ELF-1 (cell line): ENCODE results near the gene ADD2.
"Not testable (repeated sequence)": the region's sequence is repeated elsewhere in the genome, so short reads cannot be mapped to it uniquely, and the experiment has no call there.

Source experiments
- DNase-seq: peaks from one replicate; pipeline ENCODE4 v3.0.0-alpha.2; 2016; ENCODE audit warnings: low read depth, low spot score

The ADD2 gene

DNA sequence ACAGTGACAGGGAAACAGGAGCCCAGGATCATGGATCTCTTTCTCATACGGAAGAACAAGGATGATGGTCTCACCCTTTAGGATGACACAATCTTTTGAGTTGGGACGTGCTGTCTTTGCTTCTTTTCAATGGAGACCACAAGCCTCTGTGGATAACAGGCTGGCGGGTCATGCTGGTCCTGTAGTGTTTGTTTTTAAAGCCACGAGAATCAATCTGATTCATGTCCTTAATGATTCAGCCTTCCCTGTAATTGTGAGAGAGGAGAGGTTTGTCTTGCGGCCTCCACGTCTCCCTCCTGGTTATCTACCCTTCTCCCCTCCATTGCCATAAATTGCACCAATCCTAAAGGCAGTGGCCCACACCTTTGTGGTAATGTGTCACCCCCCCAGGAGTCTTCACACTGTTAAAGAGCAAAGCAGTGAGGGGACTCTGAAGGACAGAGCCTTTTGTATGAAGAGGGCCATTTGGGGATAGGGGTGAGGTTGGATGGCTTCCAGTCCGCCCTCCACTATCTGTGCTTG, 126.7 kb downstream of the ADD2 start:
- DNase-seq: no peak

DNA sequence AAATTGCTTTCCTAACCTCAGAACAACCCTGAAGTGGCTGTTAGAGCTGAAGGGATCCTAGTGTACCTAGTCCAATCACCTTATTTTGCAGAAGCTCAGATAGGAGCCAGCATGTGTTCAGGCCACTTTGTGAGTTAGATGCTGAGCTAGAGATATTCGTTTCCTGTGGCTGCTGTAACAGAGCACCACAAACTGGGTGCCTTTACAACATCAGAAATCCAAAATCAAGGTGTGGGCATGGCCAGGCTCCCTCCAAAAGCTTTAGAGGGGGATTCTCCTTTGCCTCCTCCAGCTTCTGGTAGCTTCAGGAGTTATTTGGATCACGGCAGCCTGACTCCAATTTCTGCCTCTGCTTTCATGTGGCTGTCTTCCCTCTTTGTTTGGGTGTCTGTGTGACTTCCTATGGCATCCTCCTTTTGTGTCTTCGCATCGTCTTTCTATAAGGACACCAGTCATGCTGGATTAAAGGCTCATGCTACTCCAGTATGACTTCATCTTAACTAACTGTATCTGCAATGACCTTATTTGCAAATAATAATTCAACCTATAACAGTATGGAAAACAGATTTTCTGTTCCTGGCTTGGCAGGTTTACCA, 128.1 kb downstream of the ADD2 start:
- DNase-seq: no peak

DNA sequence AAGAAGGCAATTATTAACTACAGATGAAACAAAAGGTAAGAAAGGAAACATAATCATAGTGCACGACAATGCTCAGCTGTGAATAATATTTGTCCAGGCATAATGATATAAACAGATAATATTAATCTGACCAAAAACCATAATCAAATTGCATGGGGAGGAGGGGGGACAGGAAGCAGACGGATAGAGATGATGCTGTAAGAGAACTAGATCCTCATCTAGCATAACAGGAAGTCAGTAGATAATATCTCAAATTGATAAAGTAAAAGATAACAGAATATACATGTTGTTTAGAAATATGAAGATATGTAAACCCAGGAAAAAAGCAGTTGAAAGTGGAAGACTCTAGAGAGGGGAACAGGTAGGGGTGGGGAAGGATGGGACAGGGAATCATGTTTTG, 129.4 kb downstream of the ADD2 start:
- no peak for DNase-seq

DNA sequence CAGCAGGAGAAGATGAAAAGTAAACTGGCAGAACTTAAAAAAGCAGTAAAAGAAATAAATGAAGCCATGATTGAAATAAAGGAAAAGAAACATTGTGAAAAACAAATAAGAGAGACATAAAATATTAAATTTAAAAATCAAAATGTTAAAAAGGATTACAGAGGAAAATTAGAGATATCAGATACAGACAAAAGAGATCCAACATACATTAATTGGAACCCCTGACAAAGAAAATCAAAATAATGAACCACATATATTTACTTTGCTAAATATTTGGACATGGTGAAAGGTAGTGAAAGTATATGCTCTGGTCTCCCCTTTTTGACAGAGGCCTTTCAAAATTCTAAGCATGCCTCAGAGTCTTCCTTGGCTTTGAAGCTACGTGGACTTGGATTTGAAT, 134.5 kb downstream of the ADD2 start:
- no peak for DNase-seq

- DNase-seq: no peak
Measured at GRCh38 chr2:70632966-70633365, 135.0 kb downstream of the ADD2 start.

GRCh38 chr2:70632388-70632787, 135.6 kb downstream of the ADD2 start:
- DNase-seq: no peak

DNA sequence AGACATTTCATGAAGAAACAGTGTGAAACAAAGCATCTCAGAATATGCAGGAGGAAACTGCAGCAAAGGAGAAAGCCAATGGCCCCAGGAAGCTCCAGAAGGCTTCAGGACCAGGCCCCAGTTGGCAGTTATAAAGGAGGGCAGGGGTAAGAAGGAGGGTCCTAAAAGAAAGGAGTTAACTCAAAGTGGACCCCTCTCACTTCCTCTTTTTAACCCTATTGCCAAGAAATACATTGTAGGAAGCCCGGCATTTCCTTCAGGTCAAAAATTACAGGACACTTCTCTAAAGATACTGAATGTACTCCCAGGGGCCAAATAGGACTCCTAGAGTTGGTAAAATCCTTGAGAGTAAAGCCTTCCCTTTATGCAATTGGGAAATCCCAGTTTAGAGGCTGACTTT, 137.2 kb downstream of the ADD2 start:
- DNase-seq: no peak

DNA sequence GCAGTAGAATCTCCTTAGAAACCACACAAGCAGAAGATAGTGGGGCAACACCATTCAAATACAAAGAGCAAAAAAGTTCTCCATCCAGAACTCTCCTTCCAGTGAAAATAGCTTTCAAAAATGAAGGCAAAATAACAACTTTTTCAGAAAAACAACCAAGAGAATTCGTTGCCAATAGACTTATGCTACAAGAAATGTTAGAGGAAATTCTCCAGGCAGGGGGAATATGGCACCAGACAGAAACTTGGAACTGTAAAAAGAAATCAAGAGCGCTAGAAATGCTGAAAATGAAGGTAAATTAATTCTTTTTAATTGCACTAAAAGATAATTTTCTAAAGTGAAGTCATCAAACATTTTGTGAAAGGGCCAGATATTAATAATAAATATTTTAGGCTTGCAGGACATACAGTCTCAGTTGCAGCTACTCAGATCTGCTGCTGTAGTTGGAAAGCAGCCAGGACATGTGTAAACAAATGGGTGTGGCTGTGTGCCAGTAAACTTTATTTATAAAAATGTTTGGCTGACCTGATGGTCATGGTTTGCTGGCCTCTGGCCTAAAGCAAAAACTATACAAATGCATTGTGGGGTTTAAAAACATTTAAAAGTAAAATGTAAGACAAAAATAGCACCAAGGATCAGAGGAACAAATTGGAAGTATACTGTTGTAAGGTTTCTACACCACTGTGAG, 140.6 kb downstream of the ADD2 start:
- no peak for DNase-seq

DNA sequence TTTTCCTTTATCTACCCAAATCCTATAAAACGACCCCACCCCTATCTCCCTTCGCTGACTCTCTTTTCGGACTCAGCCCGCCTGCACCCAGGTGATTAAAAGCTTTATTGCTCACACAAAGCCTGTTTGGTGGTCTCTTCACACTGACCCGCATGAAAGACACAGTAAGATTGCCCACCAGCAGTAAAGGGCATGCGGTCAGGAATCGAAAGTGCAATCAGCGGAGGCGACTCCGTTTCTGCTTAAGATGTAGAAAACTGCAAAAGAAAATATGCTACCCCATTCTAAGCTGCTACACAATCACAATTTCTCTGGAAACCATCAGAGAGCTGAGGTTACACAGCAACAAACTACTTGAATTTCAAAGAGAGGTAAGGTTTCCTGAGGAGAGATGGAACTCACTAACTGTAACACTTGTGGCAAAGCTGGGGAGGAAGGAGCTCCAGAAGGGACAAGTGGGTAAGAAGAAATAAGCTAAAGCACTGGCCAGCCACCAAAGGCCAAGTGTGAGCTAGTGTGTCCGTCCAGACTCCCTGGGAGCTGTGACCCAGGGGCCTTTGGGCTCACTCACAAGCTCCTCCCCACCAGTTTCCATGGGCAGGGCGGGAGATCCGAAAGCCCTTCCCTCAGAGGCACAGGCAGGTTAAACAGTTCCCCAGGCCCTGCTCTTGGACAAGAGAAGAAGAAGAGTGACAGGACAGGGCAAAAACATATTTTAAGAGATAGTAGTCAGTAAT, 141.6 kb downstream of the ADD2 start:
- DNase-seq: peak; percentile 61

GRCh38 chr2:70621536-70621935, 146.5 kb downstream of the ADD2 start:
- DNase-seq: not testable (repeated sequence)

DNA sequence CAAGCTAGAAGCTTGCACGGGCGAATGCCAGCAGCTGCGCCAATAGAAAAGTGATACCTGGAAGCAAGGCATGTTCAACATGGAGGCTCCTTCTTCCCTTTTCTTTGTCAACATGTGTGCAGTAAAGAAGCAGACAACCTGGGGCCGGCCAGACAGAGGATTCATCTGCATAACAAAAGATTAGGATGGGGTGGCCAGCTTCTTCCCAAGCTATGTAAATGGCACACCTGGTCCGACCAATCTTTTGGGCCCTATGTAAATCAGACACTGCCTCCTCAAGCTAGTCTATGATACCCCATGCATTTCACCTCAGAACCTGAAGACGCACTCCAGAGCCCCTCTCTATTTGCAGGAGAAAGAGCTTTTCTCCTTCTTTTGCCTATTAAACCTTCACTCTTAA, 148.0 kb downstream of the ADD2 start:
- DNase-seq: peak; percentile 77

- no peak for DNase-seq
Measured at GRCh38 chr2:70619167-70619566, 148.8 kb downstream of the ADD2 start.

- DNase-seq: no peak
Measured at GRCh38 chr2:70616168-70616694, 151.8 kb downstream of the ADD2 start.

DNA sequence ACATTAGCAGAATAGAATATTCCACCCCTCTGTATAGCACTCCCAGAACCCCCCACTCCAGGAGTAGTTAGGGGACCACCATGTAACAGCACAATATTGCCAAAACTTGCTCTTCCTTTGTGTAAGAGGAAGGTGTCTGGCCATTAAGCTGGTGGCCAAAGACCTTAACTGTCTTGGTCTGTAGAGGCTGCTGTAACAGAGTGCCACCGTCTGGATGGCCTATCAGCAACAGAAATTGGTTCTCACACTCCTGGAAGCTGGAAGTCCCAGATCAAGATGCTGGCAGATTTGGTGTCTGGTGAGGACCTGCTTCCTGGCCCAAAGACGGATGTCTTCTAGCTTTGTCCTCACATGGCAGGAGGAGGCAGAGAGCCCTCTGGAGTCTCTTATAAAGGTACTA, 152.8 kb downstream of the ADD2 start:
- no peak for DNase-seq

DNA sequence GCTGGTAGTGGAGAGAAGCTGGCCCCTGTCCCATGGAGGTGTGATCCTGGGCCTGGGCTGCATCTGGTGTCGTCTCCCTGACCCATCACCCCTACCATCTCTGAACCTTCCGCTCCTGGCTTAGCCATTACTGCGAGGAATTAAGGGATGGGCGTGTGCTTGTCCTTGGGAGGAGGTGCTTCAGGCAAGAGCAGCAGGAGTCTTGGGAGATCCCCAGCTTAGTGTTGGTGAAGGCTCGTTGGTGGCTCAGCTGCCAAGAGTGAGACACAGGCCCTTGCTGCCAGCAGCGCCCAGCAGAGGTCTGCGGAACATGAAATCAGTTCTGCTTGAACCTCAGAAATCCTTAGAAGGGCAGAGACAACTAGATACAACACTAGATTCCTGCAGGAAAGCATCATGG, 154.5 kb downstream of the ADD2 start:
- DNase-seq: no peak

GRCh38 chr2:70612574-70612973, 155.4 kb downstream of the ADD2 start:
- no peak for DNase-seq

GRCh38 chr2:70608373-70608772, 159.6 kb downstream of the ADD2 start:
- DNase-seq: no peak

DNA sequence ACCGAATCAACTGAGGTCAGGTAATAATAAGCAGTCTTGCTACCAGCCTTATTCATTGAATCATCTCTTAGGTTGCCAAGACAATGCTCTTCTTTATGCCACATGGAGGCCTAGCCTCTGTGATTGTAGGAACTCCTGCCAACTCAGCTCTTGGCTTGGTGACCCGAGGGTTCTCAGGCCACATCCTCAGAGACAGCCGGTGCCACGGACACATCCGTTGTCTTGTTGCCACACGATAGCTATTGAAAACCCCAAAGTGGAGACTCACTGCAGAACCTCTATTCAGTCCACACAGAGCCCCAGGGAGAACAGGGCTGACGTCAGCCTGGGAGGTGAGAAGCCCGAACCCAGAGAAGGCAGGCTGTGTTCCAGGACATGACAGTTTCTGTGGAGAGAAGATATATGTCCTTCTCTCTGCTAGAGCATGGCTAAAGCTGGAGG, 160.9 kb downstream of the ADD2 start:
- no peak for DNase-seq
